Type B pancreatic cell (in vitro differentiated cells): ENCODE measurements around the gene MSH2. TPM values are rescaled to one million over a fixed set of nuclear protein-coding genes. Genes with fewer than 3 reads are reported as not detected.
"Not testable (repeated sequence)": the region's sequence is repeated elsewhere in the genome, so short reads cannot be mapped to it uniquely, and the experiment has no call there.

Source experiments
- DNase-seq: peaks from one replicate; pipeline ENCODE4 v3.0.0; 2021; ENCODE audit warnings: mixed read lengths; ENCODE audit not compliant: unreplicated experiment; ENCODE audit errors: extremely low spot score
- H3K27ac Mint-ChIP-seq: 2 replicates; pipeline ENCODE4 v1.8.0; 2021; ENCODE audit warnings: mild to moderate bottlenecking, mixed read lengths
- H3K27me3 Mint-ChIP-seq: 2 replicates; pipeline ENCODE4 v1.8.0; 2021; ENCODE audit warnings: mixed read lengths
- H3K36me3 Mint-ChIP-seq: 2 replicates; pipeline ENCODE4 v1.8.0; 2021; ENCODE audit warnings: mixed read lengths
- H3K4me1 Mint-ChIP-seq: one replicate; pipeline ENCODE4 v1.8.0; 2021; ENCODE audit warnings: mixed read lengths; ENCODE audit not compliant: unreplicated experiment
- H3K4me3 Mint-ChIP-seq: 2 replicates; pipeline ENCODE4 v1.8.0; 2021; ENCODE audit warnings: mild to moderate bottlenecking, mixed read lengths
- H3K9me3 Mint-ChIP-seq: 2 replicates; pipeline ENCODE4 v1.8.0; 2021; ENCODE audit warnings: mixed read lengths
- CTCF ChIP-seq: fragments of 200-600 bp; sonication (generic); conservative IDR thresholded peaks from 2 replicates; pipeline ENCODE4 v1.5.0; 2021; ENCODE audit warnings: antibody characterized with exemption, mild to moderate bottlenecking
- total RNA-seq: library from RNA; stranded (reverse); gene quantifications from 2 replicates; pipeline ENCODE4 v1.2.1, GENCODE V29; 2021; ENCODE audit warnings: low replicate concordance

MSH2 gene
- total RNA-seq, 1 donor from 2014 or later = 53.3 TPM

DNA sequence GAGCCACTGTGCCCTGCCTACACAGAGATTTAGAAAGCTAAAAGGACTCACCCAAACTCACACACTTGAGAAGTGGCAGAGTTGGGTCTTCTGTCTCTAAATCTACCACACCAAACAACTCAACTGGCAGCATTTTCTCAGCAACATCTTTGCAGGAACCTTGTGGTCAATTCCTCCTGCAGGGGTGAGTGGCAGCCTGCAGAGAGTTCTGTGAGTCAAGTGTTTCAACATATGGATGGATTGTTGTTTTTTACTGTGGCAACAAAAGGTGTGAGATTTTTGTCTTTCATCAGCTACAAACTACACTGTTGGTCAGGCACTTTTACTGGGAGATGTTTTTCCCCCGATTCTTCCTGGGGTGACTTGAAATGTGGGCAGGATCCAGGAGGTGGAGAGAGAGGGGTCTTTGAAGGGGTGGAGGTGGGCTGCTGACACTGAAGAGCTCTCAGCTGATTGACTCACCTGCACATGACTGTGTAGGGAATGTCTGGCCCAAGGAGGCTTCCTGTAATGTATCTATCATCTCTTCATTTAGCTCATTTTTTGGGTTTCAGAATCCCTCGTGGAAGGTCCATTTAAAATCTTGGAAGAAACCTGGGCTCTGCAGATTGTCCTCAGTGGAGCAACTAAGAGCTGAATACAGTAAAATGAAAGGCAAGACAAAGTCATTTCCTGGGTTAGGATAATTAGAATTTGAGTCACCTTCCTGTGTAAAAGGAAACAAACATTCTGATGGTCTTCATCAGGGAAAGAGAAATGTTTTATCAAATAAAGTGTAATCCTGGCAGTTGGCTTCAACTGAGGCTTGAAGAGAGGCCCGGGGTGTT lies 98.6 kb downstream of the MSH2 start:
- DNase-seq = no peak
- Mint-ChIP-seq H3K27ac (no peak overlapping the region), H3K36me3 (peaks cover 5% of the 10 kb centered on the region), H3K4me1 (no peaks in the 10 kb centered on the region), H3K27me3 (no peaks in the 10 kb centered on the region), H3K4me3 (no peak overlapping the region), H3K9me3 (peaks cover 12% of the 10 kb centered on the region)
- TF ChIP-seq CTCF = no peak

- not testable (repeated sequence) for DNase-seq, H3K36me3 Mint-ChIP-seq, H3K4me1 Mint-ChIP-seq, H3K27me3 Mint-ChIP-seq, H3K4me3 Mint-ChIP-seq, H3K27ac Mint-ChIP-seq
- H3K9me3 Mint-ChIP-seq = peaks cover 12% of the 10 kb centered on the region
Measured at GRCh38 chr2:47502498-47502897, 99.5 kb downstream of the MSH2 start.

DNA sequence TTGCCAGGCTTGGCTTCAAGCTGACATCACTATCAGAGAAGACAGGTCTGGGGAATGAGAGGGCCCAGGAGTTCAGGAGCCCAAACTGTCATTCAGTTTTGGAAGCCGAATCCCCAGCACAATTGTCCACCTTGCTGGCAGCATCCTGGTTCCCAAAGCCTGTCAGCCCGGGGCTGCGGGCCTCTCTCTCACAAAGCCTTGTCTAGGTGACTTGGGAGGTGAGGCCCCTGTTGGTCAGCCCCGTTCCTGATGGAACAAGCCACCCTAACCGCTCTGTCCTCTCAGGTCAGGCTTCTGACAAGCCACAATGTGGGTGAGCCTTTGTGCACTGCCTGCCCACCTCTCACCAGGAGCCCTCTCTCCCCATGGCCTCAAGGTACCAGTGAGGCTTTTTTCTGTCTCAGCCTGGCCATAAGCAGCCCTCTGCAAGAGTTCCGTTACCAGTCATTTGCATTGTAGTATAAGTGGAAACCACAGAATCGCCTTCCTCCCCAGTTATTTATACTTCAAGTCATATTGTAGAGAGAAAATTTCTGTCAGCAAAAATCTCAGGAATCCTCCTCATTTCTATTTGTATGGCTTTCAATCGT lies 100.6 kb downstream of the MSH2 start:
- Mint-ChIP-seq H3K9me3 (peaks cover 12% of the 10 kb centered on the region), H3K4me3 (no peak overlapping the region), H3K36me3 (peaks cover 5% of the 10 kb centered on the region), H3K4me1 (no peaks in the 10 kb centered on the region), H3K27ac (no peak overlapping the region), H3K27me3 (no peaks in the 10 kb centered on the region)
- TF ChIP-seq CTCF = no peak
- DNase-seq = no peak

GRCh38 chr2:47504174-47504810 lies 101.3 kb downstream of the MSH2 start:
- no peak for TF ChIP-seq CTCF
- Mint-ChIP-seq H3K9me3 (peaks cover 12% of the 10 kb centered on the region), H3K4me1 (no peaks in the 10 kb centered on the region), H3K36me3 (peaks cover 5% of the 10 kb centered on the region), H3K27me3 (no peaks in the 10 kb centered on the region), H3K4me3 (no peak overlapping the region), H3K27ac (no peak overlapping the region)
- DNase-seq = no peak

DNA sequence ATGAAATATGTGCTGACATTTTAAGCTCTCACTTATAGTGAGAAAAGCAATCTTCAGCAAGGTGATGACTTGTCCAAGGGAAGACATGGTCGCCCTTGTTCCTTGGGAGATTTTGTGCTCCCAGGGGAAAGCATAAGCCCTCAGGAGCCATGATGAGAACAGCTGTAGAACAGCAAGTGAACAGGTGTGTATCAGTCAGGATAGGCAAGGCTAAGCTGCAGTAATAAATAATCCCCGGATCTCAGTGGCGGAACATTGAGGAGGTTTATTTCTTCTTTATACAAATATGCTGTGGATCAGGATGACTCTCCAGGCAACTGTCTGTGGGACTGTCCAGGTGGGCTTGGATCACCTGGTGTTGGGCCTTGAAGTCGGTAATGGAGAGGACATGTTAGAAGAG lies 103.1 kb downstream of the MSH2 start:
- peaks cover 6% of the 10 kb centered on the region for H3K9me3 Mint-ChIP-seq
- no peaks in the 10 kb centered on the region for H3K36me3 Mint-ChIP-seq
- H3K27ac Mint-ChIP-seq = no peak overlapping the region

More for the DNA sequence above, 103.1 kb downstream of the MSH2 start:
- no peaks in the 10 kb centered on the region for H3K4me1 Mint-ChIP-seq
- DNase-seq = no peak
- H3K27me3 Mint-ChIP-seq = no peaks in the 10 kb centered on the region
- no peak overlapping the region for H3K4me3 Mint-ChIP-seq
- no peak for TF ChIP-seq CTCF
